ENCODE results near the gene SINHCAF. TPM values are rescaled to one million over a fixed set of nuclear protein-coding genes. Genes with fewer than 3 reads are reported as not detected.

The SINHCAF gene
- polyA plus RNA-seq, 1 donor from 2014 or later, result 126 TPM

- Mint-ChIP-seq H3K4me1 (no peaks in the 10 kb centered on the region), H3K27me3 (no peaks in the 10 kb centered on the region), H3K27ac (peak overlapping the region in 1 of 3 donors; percentile 67), H3K36me3 (peaks cover 1% of the 10 kb centered on the region), H3K9me3 (peaks cover 2 to 5% (median 4%) of the 10 kb centered on the region in 3 donors), H3K4me3 (no peak overlapping the region)
These were observed 94.2 kb downstream of the SINHCAF start for GRCh38 chr12:31231611-31232360.
